GM10266 (cell line): ENCODE results near the gene N4BP2.

Source experiments
- DNase-seq: peaks from one replicate; pipeline ENCODE4 v3.0.0; 2012; ENCODE audit errors: extremely low spot score
- TF ChIP-seq, protein P1 (sequence below): IDR thresholded peaks from 2 replicates; pipeline ENCODE4 v1.5.1; 2012; ENCODE audit warnings: mild to moderate bottlenecking, low read depth; ENCODE audit not compliant: control insufficient read depth, insufficient read depth; ENCODE audit errors: missing control alignments

The N4BP2 gene

DNA sequence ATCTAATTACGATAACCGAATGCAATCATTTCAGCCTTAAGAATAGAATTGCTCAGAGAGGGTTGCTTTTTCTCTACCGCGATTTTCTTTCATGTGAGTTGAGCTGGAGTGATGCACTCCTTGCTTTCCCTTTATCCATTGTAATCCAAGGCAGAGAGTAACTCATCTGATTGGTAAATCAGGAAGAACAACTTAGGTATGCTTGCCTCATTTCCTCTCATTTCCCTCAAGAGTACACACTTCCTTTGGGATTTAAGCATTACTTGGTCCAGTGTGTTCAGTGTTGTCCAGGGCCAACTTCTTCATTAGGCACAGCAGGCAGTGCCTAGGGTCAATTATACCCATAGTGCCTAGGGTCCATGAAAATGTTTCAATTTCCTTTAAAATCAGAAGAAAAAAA is 15.7 kb upstream of the N4BP2 start:
- TF ChIP-seq, protein P1, sequence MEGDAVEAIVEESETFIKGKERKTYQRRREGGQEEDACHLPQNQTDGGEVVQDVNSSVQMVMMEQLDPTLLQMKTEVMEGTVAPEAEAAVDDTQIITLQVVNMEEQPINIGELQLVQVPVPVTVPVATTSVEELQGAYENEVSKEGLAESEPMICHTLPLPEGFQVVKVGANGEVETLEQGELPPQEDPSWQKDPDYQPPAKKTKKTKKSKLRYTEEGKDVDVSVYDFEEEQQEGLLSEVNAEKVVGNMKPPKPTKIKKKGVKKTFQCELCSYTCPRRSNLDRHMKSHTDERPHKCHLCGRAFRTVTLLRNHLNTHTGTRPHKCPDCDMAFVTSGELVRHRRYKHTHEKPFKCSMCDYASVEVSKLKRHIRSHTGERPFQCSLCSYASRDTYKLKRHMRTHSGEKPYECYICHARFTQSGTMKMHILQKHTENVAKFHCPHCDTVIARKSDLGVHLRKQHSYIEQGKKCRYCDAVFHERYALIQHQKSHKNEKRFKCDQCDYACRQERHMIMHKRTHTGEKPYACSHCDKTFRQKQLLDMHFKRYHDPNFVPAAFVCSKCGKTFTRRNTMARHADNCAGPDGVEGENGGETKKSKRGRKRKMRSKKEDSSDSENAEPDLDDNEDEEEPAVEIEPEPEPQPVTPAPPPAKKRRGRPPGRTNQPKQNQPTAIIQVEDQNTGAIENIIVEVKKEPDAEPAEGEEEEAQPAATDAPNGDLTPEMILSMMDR, result no peak
- no peak for DNase-seq

DNA sequence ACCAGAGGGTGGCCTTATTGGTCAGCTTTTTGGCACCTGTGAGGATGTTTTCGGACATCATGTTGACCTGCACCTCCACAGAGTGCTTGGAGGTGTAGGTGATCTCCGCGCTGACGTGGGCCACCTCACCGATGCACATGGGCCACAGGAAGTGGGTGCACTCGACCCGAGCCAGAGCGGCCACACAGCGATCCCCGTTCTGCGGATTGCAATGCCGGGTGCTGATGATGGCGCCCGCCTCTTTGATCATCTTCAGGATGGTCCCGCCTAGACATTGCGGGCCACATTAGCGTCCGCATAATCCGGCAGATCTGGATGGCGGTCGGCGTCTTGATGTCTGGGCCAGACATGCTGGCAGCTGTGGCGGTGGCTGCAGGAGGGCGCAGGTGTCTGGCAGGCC is 12.9 kb upstream of the N4BP2 start:
- no peak for DNase-seq

DNA sequence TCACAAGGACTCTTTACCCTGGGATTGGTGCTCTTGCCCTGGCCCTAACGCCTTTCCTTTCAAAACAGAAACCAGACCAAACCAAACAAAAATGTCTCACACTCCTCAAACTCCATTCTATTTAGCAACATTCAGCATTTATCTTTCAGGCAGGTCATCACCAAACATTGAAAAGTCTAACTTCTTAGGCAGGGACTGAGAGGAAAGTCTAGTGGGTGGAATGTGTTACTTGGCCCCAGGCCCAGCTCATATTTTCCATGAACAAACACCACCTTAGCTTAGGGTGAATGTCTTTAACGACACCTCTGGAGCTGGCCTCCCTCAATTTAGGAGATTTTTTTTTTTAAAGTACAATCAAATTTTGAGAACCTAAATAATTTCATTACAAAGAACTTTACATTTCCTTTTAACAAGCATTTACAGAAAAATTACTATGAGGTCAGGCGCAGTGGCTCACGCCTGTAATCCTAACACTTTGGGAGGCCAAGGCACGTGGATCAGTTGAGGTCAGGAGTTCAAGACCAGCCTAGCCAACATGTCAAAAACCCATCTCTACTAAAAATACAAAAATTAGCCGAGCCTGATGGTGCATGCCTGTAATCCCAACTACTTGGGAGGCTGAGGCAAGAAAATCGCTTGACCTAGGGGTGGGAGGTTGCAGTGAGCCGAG is 10.2 kb upstream of the N4BP2 start:
- TF ChIP-seq, protein P1, result no peak
- no peak for DNase-seq

More for the DNA sequence above, 12.9 kb upstream of the N4BP2 start:
- TF ChIP-seq, protein P1, result no peak

DNA sequence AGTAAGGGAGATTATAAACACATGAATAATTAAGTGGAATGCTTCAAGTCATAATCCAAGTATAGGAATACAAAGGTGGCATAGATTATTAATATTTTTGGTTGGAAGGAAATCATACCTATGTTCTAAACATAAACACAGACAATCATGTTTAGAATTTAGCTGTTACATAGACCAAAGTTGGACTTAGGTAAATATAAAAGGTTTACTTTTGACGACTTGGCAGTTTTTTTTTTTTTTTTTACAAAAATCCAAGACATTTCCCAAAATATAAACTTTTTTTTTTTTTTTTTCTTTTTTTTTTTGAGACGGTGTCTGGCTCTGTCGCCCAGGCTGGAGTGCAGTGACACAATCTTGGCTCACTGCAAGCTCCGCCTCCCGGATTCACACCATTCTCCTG is 3.5 kb upstream of the N4BP2 start:
- TF ChIP-seq, protein P1, result no peak
- DNase-seq, result no peak

DNA sequence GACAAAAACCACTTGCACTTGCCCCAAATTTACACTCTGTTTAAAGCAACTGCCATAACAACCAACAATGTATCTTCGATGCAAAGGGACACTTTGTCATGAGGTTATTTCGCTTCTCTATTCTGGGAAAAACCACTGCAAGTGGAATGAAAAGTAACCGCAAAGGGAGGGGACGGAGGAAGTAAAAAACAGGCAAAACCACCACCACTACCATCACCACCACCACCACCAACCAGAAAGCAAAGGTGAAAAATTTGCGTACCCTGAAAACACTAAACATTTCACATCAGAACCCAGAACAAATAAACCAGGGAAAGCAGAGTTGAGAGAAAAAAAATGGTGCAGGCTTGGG is 1.2 kb upstream of the N4BP2 start:
- peak; percentile 62 for DNase-seq
- TF ChIP-seq, protein P1, result no peak

DNA sequence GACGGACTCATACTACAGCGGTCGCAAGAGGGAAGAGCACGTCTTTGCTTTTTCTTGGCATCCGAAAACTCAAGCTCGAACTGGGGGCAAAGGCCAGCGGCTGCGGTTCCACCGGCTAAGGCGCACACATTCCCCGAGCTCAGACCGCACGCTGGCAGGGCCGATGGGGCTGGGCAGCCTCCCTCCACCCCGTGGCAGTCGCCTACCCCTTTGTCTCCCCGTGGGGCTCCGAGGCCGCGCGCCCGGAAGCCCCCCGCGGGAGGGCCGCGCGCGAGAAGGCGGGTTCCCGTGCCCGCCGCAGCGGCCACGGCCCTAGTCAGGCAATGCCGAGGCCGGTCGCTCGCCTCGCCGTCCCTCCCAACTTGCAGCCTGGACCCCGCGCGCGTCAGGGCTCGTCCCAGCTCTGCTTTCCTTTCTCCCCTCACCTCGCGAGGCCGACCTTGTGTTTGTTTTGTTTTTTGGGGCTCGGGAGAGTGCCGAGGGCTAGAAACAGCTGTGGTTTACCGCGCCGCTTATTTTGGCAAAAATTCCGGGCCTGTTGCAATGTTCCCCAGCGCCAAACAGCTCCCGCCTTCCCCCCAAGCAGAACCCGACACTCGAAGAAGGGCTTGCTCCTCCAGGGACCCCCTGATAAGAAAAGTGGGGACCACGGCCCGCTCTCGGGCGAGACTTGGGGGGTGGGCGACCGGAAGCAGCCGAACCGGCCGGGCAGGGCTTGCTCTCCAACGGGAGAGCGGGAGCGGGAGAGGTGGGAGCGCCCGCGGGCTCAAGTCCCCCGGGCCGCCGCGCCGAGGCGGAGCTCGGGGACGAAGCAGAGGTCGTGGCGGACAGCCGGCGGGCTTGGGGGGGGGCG is 561 bp upstream of the N4BP2 start:
- TF ChIP-seq, protein P1, result no peak
- DNase-seq, result peak; percentile 74

DNA sequence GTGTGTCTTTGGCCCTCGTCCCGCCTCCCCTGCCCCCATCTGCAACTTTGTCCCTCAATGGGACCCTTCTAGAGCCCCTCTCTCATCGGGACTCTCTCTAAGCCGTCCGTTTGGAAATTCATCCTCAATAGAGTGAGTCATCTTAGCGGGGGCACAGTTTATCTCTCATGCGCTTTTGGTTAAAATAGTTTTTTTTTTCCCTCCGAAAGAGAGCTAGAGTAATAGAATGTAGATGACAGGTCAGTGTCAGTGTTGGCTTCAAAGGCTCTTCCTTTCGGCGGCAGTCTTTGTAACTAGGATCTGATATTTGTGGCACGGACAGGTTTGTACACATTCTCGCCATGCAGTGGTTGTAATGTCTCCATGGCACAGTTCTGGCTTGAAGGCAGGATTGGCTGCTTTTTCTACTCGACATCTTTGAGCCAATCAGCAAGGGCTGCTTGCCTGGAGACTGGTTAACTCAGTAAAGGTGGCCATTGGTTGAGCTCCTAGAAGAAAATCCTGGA is 989 bp downstream of the N4BP2 start:
- TF ChIP-seq, protein P1, result no peak
- DNase-seq, result peak; percentile 93
